Adipocyte (in vitro differentiated cells): ENCODE data around the gene TSPEAR.

Experiments
- DNase-seq: peaks from one replicate; pipeline ENCODE4 v3.0.0-alpha.2; 2015; ENCODE audit warnings: low read depth
- H3K27me3 ChIP-seq: replicated peaks from 2 replicates; pipeline ENCODE4 v1.7.0; 2013; ENCODE audit warnings: mild to moderate bottlenecking, low read length, moderate library complexity; ENCODE audit not compliant: control insufficient read depth, insufficient read depth
- H3K36me3 ChIP-seq: 2 replicates; pipeline ENCODE4 v1.7.0; 2013; ENCODE audit warnings: low read length, mild to moderate bottlenecking, moderate library complexity; ENCODE audit not compliant: control insufficient read depth, insufficient read depth, severe bottlenecking
- H3K4me1 ChIP-seq: 2 replicates; pipeline ENCODE4 v1.7.0; 2013; ENCODE audit warnings: mild to moderate bottlenecking, low read length, moderate library complexity; ENCODE audit not compliant: control insufficient read depth, insufficient read depth
- H3K4me3 ChIP-seq: 2 replicates; pipeline ENCODE4 v1.7.0; 2013; ENCODE audit warnings: mild to moderate bottlenecking, low read length, moderate library complexity
- H3K9ac ChIP-seq: 2 replicates; pipeline ENCODE4 v1.7.0; 2013; ENCODE audit warnings: mild to moderate bottlenecking, low read length, moderate library complexity
- H3K9me3 ChIP-seq: 2 replicates; pipeline ENCODE4 v1.7.0; 2013; ENCODE audit warnings: mild to moderate bottlenecking, low read length, moderate library complexity; ENCODE audit not compliant: control insufficient read depth

The TSPEAR gene

DNA sequence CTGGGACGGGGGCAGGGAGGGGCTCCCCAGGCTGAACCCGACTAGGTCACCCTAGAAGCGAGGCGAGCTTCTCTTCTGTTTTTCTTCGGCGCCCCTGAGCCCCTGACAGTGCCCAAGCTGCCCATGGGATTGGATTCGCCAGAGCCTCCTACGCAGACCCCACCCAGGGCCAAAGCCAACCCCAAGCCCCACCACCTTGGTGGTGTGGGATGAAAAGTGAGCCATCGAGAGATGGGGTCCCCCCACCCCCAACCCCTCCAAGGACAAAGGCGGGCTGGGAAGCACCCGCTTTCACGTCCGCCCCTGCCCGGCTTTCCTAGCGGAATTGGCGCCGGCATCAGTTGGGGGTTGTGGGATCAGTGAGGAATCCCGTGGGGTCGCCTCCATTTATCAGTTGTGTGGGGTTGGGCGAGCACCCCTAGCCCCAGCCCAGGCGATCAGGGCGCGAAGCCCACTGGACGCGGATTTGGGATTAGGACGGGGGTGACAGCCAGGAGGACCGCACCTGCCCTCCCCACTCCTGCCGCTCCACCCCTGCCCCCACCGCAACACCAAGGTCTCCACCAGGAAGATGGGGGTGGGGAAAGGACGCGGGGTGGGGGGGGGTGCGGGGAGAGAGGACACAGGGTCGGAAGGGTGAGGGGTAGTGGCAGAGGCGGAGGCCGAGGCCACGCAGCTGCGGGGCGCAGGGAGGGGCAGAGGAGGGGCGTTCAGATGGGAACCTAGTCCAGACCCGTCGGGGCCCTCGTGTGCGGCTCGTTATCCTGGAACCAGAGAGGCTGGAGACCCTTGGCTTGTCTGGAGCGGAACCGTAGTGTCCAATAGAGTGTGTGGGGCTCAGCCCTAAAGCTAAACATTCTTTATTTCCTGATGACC lies 4.4 kb downstream of the TSPEAR start:
- Histone ChIP-seq H3K9me3 (no peaks in the 10 kb centered on the region), H3K4me1 (no peaks in the 10 kb centered on the region), H3K4me3 (no peak overlapping the region), H3K36me3 (no peaks in the 10 kb centered on the region), H3K27me3 (peaks cover 75% of the 10 kb centered on the region), H3K9ac (no peak overlapping the region)
- no peak for DNase-seq

DNA sequence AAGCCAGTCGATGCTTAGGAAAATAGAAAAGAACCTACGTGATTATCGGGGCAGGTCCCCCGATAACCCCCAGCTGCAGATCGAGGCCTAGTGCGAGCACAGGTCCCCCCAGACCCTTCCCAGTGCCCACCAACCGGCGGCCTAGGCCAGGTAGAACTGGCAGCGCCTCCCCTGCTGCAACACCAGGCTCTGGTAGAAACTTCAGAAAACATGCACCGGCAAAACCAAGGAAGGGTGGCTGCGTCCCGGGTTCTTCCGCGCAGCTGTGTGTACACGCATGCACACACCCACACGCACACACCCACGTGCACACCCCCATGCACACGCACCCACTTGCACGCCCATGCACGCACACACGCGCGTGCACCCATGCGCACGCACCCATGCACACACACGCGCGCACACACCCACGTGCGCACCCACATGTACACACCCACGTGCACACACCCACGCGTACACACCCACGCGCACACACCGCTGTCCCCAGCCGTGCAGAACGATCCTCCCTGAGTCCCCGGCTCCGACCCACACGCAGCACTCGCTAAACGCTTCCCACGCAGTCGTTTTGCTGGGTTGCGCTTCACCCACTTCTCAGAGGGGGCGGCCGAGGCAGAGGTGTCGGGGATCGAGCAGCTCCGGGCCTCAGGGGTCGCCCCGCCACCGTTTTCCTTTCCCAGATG lies 5.2 kb downstream of the TSPEAR start:
- no peaks in the 10 kb centered on the region for H3K9me3 ChIP-seq
- no peaks in the 10 kb centered on the region for H3K4me1 ChIP-seq
- H3K27me3 ChIP-seq, result peaks cover 75% of the 10 kb centered on the region
- H3K9ac ChIP-seq, result no peak overlapping the region
- DNase-seq, result no peak
- no peaks in the 10 kb centered on the region for H3K36me3 ChIP-seq
- no peak overlapping the region for H3K4me3 ChIP-seq

- no peak overlapping the region for H3K4me3 ChIP-seq
- H3K27me3 ChIP-seq, result peaks cover 78% of the 10 kb centered on the region
- DNase-seq, result no peak
- H3K4me1 ChIP-seq, result no peaks in the 10 kb centered on the region
- H3K9me3 ChIP-seq, result no peaks in the 10 kb centered on the region
- no peaks in the 10 kb centered on the region for H3K36me3 ChIP-seq
- H3K9ac ChIP-seq, result no peak overlapping the region
Observed at GRCh38 chr21:44704636-44705001, 6.8 kb downstream of the TSPEAR start.

DNA sequence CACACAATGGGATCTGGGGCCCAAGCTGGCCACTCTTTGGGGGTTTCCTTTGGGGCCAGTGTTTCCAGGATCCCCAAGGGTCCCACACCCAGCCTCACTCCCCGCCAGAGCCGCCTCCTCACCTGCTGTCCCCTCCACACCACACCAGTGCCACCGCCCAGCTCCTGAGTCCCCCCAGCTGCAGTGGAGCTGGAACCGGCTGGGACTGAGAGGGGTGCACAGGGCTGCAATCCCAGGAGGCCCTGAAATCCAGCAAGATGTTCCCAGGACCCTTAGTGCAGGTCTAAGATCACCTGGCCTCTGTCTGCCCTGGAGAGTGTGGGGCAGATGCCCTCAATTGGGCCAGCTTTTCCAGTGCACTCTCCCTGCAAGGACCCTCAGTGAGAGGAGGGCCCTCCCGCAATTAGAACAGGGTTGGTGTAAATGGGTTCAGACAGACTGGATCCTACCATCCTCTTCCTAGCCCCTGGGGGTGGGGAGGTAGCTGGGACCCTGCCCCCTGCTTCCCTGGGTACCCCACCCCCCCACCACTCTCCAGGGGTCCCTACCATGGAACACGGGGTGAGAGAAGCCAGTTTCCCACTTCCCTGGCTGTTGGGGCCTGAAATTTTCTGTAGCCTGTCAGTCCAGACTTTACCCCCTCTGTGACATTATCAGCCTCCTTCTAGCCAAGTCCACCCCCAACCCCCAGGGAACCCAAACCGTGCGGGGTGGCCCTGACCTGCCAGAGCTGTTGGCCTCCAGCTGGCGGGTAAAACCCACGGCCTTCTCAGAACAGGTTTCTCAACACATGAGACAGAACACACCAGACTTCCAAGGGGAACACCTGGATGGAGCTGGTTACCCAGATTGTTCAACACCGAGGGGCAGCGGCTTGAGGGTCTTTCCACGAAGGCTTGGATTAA lies 7.4 kb downstream of the TSPEAR start:
- H3K4me3 ChIP-seq, result no peak overlapping the region
- H3K4me1 ChIP-seq, result no peaks in the 10 kb centered on the region
- H3K36me3 ChIP-seq, result no peaks in the 10 kb centered on the region
- H3K9ac ChIP-seq, result no peak overlapping the region
- no peaks in the 10 kb centered on the region for H3K9me3 ChIP-seq
- peaks cover 77% of the 10 kb centered on the region for H3K27me3 ChIP-seq
- DNase-seq, result no peak

- H3K9ac ChIP-seq, result no peak overlapping the region
- no peaks in the 10 kb centered on the region for H3K36me3 ChIP-seq
- no peaks in the 10 kb centered on the region for H3K9me3 ChIP-seq
- peaks cover 70% of the 10 kb centered on the region for H3K27me3 ChIP-seq
- DNase-seq, result no peak
- no peaks in the 10 kb centered on the region for H3K4me1 ChIP-seq
- H3K4me3 ChIP-seq, result no peak overlapping the region
Observed at GRCh38 chr21:44702973-44703730, 8.2 kb downstream of the TSPEAR start.

DNA sequence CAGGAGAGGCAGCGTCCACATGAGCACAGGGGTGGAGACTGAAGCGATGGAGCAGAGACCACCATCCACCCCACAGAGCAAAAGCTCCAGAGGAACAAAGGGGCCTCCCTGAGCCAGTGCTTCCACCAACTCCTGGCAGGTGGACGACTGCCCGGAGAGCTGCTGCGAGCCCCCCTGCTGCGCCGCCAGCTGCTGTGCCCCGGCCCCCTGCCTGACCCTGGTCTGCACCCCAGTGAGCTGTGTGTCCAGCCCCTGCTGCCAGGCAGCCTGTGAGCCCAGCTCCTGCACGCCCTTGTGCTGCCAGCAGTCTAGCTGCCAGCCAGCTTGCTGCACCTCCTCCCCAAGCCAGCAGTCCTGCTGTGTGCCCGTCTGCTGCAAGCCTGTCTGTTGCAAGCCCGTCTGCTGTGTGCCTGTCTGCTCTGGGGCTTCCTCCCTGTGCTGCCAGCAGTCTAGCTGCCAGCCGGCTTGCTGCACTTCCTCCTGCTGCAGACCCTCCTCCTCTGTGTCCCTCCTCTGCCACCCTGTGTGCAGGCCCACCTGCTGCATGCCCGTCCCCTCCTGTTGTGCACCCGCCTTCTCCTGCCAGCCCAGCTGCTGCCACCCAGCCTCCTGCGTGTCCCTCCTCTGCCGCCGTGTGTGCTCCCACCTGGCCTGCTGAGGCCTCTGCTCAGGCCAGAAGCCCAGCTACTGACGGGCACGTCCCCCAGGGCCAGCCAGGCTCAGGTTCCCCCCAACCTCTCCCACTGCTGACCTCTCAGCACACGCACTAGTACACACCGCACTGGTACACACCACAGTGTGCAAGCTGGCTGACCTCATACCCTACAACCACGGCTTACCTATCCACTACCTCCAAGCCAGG lies 9.0 kb downstream of the TSPEAR start:
- H3K4me3 ChIP-seq, result no peak overlapping the region
- DNase-seq, result no peak
- peaks cover 64% of the 10 kb centered on the region for H3K27me3 ChIP-seq
- no peaks in the 10 kb centered on the region for H3K9me3 ChIP-seq
- no peaks in the 10 kb centered on the region for H3K4me1 ChIP-seq
- H3K36me3 ChIP-seq, result no peaks in the 10 kb centered on the region
- H3K9ac ChIP-seq, result no peak overlapping the region

- DNase-seq, result no peak
- H3K36me3 ChIP-seq, result no peaks in the 10 kb centered on the region
- peaks cover 64% of the 10 kb centered on the region for H3K27me3 ChIP-seq
- no peak overlapping the region for H3K4me3 ChIP-seq
- no peaks in the 10 kb centered on the region for H3K4me1 ChIP-seq
- no peak overlapping the region for H3K9ac ChIP-seq
- no peaks in the 10 kb centered on the region for H3K9me3 ChIP-seq
Observed at GRCh38 chr21:44701541-44701940, 9.8 kb downstream of the TSPEAR start.

DNA sequence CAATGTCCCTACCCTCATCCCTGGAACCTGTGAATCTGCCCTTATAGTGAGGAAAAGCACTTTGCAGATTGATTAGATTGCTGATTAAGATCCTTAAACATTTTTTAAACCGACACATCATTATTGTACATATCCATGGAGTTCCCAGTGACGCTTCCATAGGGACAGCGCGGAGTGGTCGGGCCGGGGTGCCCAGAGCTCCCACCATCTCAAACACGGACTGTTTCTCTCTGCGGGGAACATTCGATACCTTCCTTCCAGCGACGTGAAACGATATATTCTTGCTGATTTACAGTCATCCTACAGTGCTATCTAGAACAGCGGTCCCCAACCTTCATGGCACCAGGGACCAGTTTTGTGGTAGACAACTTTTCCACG lies 10.4 kb downstream of the TSPEAR start:
- Histone ChIP-seq H3K27me3 (peaks cover 64% of the 10 kb centered on the region), H3K4me1 (no peaks in the 10 kb centered on the region), H3K9ac (no peak overlapping the region), H3K4me3 (no peak overlapping the region), H3K36me3 (no peaks in the 10 kb centered on the region), H3K9me3 (peaks cover 2% of the 10 kb centered on the region)
- DNase-seq, result no peak

GRCh38 chr21:44700101-44701022 lies 11.0 kb downstream of the TSPEAR start:
- H3K4me3 ChIP-seq, result no peak overlapping the region
- H3K9me3 ChIP-seq, result peaks cover 2% of the 10 kb centered on the region
- no peak for DNase-seq
- no peaks in the 10 kb centered on the region for H3K4me1 ChIP-seq
- no peaks in the 10 kb centered on the region for H3K36me3 ChIP-seq
- H3K27me3 ChIP-seq, result peaks cover 67% of the 10 kb centered on the region
- H3K9ac ChIP-seq, result no peak overlapping the region
